DOHH2 (cell line): ENCODE measurements around the gene PADI3.

Source experiments
- H3F3A ChIP-seq: fragments of 200-600 bp; sonication (generic), shearing (Covaris generic); 2 replicates; pipeline ENCODE4 v1.6.0; 2016; ENCODE audit warnings: antibody characterized with exemption, mild to moderate bottlenecking; ENCODE audit not compliant: control insufficient read depth, insufficient read depth
- H3K27ac ChIP-seq: fragments of 200-600 bp; sonication (generic); 2 replicates; pipeline ENCODE4 v1.5.1; 2014; ENCODE audit warnings: low read depth, mild to moderate bottlenecking, low read length, moderate library complexity
- H3K27me3 ChIP-seq: fragments of 200-600 bp; sonication (generic); 2 replicates; pipeline ENCODE4 v1.6.1; 2014; ENCODE audit warnings: mild to moderate bottlenecking, low read length, mixed read lengths; ENCODE audit not compliant: control insufficient read depth
- H3K36me3 ChIP-seq: fragments of 200-600 bp; sonication (generic); 2 replicates; pipeline ENCODE4 v1.6.1; 2014; ENCODE audit warnings: mild to moderate bottlenecking, low read length, moderate library complexity, mixed read lengths; ENCODE audit not compliant: control insufficient read depth
- H3K4me1 ChIP-seq: fragments of 200-600 bp; sonication (generic); 2 replicates; pipeline ENCODE4 v1.6.1; 2014; ENCODE audit warnings: mild to moderate bottlenecking, low read length, mixed read lengths; ENCODE audit not compliant: control insufficient read depth
- H3K4me2 ChIP-seq: fragments of 200-600 bp; sonication (generic); 2 replicates; pipeline ENCODE4 v1.6.0; 2014; ENCODE audit warnings: mild to moderate bottlenecking, low read length, moderate library complexity
- H3K4me3 ChIP-seq: fragments of 200-600 bp; sonication (generic); 2 replicates; pipeline ENCODE4 v1.5.1; 2014; ENCODE audit warnings: mild to moderate bottlenecking, low read length, mixed read lengths
- H3K79me2 ChIP-seq: fragments of 200-600 bp; sonication (generic); 2 replicates; pipeline ENCODE4 v1.6.1; 2014; ENCODE audit warnings: mild to moderate bottlenecking, low read length, mixed read lengths; ENCODE audit not compliant: control insufficient read depth
- H3K9me2 ChIP-seq: fragments of 200-600 bp; sonication (generic); replicated peaks from 2 replicates; pipeline ENCODE4 v1.6.1; 2014; ENCODE audit warnings: mild to moderate bottlenecking, low read length, mixed read lengths; ENCODE audit not compliant: control insufficient read depth
- H3K9me3 ChIP-seq: fragments of 200-600 bp; sonication (generic); 2 replicates; pipeline ENCODE4 v1.6.1; 2014; ENCODE audit warnings: antibody characterized with exemption, low read length, mixed read lengths; ENCODE audit not compliant: control insufficient read depth, insufficient read depth
- H4K20me1 ChIP-seq: fragments of 200-600 bp; sonication (generic); 2 replicates; pipeline ENCODE4 v1.6.0; 2014; ENCODE audit warnings: low read depth, mild to moderate bottlenecking, antibody characterized with exemption, low read length, moderate library complexity; ENCODE audit not compliant: control insufficient read depth, insufficient read depth
- EZH2phosphoT487 ChIP-seq: fragments of 200-600 bp; sonication (generic); IDR thresholded peaks from 2 replicates; pipeline ENCODE4 v1.6.1; 2017; ENCODE audit warnings: borderline replicate concordance, mild to moderate bottlenecking, antibody characterized with exemption, low read length, moderate library complexity, mixed read lengths
- TF ChIP-seq, protein P1 (sequence below): fragments of 200-600 bp; sonication (generic); IDR thresholded peaks from one replicate; pipeline ENCODE4 v1.5.1; 2014; ENCODE audit warnings: antibody characterized with exemption, mild to moderate bottlenecking, low read depth, low read length; ENCODE audit not compliant: poor library complexity, severe bottlenecking

PADI3 gene

DNA sequence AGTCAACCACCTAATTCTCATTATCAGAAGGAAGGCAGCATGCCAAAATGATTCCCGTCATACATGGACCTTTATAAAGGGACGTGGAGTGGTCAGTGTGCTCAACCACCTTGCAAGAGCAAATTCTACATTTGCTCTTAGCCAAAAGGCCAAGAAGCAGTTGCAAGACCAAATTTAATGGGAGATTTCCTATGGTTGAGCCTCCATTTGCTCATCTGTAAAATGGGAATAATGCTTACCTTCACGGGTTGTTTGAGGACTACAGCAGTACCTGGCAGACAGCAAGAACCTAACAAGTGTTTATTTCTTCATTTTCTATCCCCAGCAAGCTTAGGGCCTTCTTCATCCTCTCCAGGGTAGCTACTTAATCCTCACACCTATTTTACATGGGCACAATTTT, 41.7 kb downstream of the PADI3 start:
- no peaks in the 10 kb centered on the region for H3K4me1 ChIP-seq
- H3K9me2 ChIP-seq, result no peaks in the 10 kb centered on the region
- no peak overlapping the region for H3K27ac ChIP-seq
- no peaks in the 10 kb centered on the region for H3K36me3 ChIP-seq
- H3K79me2 ChIP-seq, result no peaks in the 10 kb centered on the region
- TF ChIP-seq, protein P1, sequence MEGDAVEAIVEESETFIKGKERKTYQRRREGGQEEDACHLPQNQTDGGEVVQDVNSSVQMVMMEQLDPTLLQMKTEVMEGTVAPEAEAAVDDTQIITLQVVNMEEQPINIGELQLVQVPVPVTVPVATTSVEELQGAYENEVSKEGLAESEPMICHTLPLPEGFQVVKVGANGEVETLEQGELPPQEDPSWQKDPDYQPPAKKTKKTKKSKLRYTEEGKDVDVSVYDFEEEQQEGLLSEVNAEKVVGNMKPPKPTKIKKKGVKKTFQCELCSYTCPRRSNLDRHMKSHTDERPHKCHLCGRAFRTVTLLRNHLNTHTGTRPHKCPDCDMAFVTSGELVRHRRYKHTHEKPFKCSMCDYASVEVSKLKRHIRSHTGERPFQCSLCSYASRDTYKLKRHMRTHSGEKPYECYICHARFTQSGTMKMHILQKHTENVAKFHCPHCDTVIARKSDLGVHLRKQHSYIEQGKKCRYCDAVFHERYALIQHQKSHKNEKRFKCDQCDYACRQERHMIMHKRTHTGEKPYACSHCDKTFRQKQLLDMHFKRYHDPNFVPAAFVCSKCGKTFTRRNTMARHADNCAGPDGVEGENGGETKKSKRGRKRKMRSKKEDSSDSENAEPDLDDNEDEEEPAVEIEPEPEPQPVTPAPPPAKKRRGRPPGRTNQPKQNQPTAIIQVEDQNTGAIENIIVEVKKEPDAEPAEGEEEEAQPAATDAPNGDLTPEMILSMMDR, result no peak
- no peak for TF ChIP-seq EZH2phosphoT487
- H4K20me1 ChIP-seq, result no peaks in the 10 kb centered on the region
- H3F3A ChIP-seq, result no peaks in the 10 kb centered on the region
- no peak overlapping the region for H3K4me2 ChIP-seq
- H3K27me3 ChIP-seq, result no peaks in the 10 kb centered on the region
- H3K4me3 ChIP-seq, result no peak overlapping the region
- no peaks in the 10 kb centered on the region for H3K9me3 ChIP-seq

DNA sequence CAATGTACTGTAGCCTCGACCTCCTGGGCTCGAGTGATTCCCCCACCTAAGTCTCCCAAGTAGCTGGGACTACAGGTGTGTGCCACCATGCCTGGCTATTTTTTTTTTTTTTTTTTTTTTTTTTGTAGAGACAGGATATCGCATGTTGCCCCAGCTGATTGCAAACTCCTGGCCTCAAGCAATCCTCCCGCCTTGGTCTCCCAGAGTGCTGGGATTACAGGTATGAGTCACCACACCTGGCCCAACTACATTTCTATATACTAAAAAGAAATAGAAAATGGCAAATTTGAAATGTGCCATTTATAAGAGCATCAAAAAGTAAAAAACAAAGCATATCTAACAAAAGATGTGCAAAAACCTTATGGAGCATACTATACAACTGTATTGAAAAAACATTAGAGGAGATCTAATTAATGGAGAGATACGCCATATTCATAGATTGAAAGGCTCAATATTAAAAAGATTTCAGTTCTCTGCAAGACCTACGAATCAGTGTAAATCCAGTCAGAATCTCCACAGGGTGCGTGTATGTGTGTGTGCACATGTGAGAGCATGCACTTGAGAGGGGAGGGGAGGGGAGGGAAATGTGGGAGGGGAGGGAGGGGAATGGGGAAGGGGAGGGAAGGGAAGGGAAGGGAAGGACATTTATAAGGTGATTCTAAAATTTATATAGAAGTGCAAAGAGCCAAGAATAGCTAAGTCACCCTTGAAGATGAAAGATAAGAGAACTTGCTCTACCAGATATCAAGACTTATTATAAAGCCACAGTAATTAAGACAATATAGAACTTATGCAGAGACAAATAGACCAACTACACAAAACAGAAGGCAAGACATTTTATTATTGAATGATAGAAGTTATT, 43.6 kb downstream of the PADI3 start:
- H3K4me2 ChIP-seq, result no peak overlapping the region
- H3K4me3 ChIP-seq, result no peak overlapping the region
- no peaks in the 10 kb centered on the region for H3K9me2 ChIP-seq
- H3K4me1 ChIP-seq, result no peaks in the 10 kb centered on the region
- no peaks in the 10 kb centered on the region for H3K36me3 ChIP-seq
- TF ChIP-seq, protein P1, result no peak
- no peak for TF ChIP-seq EZH2phosphoT487
- no peaks in the 10 kb centered on the region for H3F3A ChIP-seq
- no peak overlapping the region for H3K27ac ChIP-seq
- no peaks in the 10 kb centered on the region for H3K9me3 ChIP-seq
- H3K27me3 ChIP-seq, result no peaks in the 10 kb centered on the region
- H3K79me2 ChIP-seq, result no peaks in the 10 kb centered on the region
- no peaks in the 10 kb centered on the region for H4K20me1 ChIP-seq

DNA sequence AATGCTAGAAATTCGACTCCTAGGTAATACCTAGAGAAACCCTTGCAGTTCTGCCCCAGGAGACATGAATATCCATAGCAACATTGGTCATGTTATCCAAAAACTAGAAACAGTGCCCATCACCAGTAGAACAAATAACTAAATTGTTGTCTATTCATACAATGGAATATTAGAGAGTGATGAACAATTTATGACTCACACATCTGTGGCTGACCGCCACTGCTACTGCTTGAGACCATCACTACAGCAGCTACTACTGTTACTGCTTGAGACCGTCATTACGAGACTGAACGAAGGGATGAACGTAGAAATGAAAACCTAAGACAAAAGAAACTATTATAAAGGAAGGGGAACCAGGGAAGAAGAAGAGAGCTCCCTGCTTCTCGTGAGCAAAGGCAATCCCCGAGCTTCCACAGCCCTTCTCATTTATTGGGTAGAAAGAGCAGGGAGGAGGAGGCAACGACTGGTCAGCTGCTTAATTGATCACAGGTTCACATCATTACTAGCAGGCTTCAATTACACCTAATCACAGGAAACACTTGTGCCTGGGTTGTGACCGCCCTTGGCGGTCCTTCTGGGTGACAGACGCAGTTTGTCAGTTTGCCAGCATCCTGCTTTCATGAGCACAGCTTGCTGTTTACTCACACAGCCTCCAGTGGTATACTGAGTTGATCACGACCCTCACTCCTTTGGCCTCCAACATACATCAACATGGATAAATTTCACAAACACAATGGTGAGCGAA, 45.0 kb downstream of the PADI3 start:
- no peak for TF ChIP-seq EZH2phosphoT487
- TF ChIP-seq, protein P1, result no peak
- H4K20me1 ChIP-seq, result no peaks in the 10 kb centered on the region
- H3K27me3 ChIP-seq, result no peaks in the 10 kb centered on the region
- H3K9me3 ChIP-seq, result no peaks in the 10 kb centered on the region
- H3K4me1 ChIP-seq, result no peaks in the 10 kb centered on the region
- H3K9me2 ChIP-seq, result no peaks in the 10 kb centered on the region
- no peaks in the 10 kb centered on the region for H3K36me3 ChIP-seq
- no peaks in the 10 kb centered on the region for H3K79me2 ChIP-seq
- no peaks in the 10 kb centered on the region for H3F3A ChIP-seq
- H3K27ac ChIP-seq, result no peak overlapping the region
- no peak overlapping the region for H3K4me2 ChIP-seq
- no peak overlapping the region for H3K4me3 ChIP-seq
